Liver (tissue), 3 donors: ENCODE data around the gene PIK3R6.

Experiments
- RAD21 ChIP-seq, 2 donors: IDR thresholded peaks; 2 replicates each; pipeline ENCODE4 v1.6.1; 2016; ENCODE audit warnings: antibody characterized with exemption in 2 of 2, mild to moderate bottlenecking in 2 of 2
- TF ChIP-seq, protein P1 (sequence below): IDR thresholded peaks from 2 replicates; pipeline ENCODE4 v1.6.1; 2016; ENCODE audit warnings: antibody characterized with exemption
- TF ChIP-seq, protein P2 (sequence below): IDR thresholded peaks from 2 replicates; pipeline ENCODE4 v1.6.1; 2016; ENCODE audit warnings: antibody characterized with exemption
- TF ChIP-seq, protein P3 (sequence below): fragments of 150-350 bp; IDR thresholded peaks from 2 replicates; pipeline ENCODE4 v1.5.1; 2017; ENCODE audit warnings: improper control_type of control experiment, low read depth, low read length; ENCODE audit not compliant: missing input control
- donor health status: healthy.
- donor health status: healthy.

DNA sequence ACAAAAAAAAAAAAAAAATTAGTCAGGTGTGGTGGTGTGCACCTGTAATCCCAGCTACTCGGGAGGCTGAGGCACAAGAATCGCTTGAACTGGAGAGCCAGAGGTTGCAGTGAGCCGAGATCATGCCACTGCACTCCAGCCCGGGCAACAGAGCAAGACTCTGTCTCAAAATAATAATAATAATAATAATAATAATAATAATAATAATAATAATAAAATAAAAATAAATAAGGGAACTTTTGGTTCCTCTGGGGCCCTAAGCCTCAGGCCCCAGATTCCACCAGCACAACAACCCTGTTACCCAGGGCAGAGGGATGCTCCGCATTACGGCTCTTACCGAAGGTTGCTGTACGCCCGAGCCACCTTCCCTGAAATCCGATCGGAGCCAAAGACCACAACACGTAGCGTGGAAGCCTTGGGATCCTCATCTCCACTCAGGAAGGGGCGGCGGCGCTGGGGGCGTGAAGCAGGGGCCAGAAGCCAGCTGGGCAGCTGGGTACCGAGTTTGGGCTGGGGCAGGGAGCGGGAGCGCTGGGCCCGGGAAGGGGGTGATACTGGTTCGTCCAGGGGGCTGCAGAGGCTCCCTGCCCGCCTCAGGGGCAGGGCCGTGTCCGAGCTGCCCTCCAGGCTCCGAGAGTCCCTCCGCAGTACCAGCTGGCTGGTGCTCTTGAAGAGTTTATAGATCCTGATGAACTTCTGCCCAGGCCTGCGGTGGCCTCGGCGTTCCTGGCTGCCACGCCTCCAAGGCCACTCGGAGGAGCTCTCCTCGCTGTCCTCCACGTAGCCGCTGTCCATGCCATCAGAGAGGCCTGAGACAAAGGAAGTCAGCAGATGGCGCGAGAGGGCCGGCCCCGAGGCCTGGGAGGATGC is 20.6 kb upstream of the PIK3R6 start:
- TF ChIP-seq, protein P1, sequence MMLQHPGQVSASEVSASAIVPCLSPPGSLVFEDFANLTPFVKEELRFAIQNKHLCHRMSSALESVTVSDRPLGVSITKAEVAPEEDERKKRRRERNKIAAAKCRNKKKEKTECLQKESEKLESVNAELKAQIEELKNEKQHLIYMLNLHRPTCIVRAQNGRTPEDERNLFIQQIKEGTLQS: no peak
- TF ChIP-seq, protein P2, sequence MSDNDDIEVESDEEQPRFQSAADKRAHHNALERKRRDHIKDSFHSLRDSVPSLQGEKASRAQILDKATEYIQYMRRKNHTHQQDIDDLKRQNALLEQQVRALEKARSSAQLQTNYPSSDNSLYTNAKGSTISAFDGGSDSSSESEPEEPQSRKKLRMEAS: no peak
- TF ChIP-seq, protein P3, sequence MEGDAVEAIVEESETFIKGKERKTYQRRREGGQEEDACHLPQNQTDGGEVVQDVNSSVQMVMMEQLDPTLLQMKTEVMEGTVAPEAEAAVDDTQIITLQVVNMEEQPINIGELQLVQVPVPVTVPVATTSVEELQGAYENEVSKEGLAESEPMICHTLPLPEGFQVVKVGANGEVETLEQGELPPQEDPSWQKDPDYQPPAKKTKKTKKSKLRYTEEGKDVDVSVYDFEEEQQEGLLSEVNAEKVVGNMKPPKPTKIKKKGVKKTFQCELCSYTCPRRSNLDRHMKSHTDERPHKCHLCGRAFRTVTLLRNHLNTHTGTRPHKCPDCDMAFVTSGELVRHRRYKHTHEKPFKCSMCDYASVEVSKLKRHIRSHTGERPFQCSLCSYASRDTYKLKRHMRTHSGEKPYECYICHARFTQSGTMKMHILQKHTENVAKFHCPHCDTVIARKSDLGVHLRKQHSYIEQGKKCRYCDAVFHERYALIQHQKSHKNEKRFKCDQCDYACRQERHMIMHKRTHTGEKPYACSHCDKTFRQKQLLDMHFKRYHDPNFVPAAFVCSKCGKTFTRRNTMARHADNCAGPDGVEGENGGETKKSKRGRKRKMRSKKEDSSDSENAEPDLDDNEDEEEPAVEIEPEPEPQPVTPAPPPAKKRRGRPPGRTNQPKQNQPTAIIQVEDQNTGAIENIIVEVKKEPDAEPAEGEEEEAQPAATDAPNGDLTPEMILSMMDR: no peak
- peak in 1 of 2 donors; percentile 59 for TF ChIP-seq RAD21 (IDR thresholded peaks at IDR 0.05)
